GM19025 (cell line): ENCODE results near the gene AGPAT3.

Experiments
- ATAC-seq: cut with Tn5 transposase; IDR thresholded peaks from one replicate; pipeline ENCODE4 v1.9.1; 2021; ENCODE audit warnings: mild to moderate bottlenecking, low read depth, moderate library complexity; ENCODE audit not compliant: unreplicated experiment

The AGPAT3 gene

DNA sequence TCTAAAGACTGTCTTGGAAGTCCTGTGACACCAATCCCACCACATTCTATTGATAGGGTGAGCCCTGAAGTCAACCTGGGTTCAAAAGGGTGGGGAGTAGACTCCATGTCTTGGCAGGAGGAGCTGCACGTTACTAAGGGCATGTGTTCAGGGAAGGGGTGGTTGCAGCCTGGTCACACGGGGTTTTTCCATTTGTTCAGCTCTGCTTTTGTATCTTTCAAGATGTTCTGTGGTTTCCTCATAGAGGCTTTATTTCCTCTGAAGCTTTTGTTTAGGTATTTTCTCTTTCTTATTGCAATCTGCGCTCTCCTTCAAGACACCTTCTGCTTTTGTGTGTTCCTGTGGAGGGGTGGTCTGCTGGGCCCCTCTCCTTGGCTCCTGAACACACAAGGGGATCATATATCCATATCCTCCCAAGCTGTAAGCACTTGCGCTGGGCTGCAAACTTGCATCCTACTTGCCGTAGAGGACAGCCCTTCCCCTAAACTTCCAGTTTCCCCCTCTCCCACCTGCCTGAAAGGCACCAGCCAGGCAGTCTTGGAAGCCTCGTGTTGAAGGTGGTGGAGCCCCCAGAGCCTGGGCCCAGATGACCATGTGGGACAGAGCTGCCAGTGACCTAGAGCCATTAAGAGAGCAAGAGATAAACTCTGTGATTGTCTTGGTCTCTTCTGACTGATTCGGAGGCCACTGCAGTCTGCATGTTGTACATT lies 84.6 kb downstream of the AGPAT3 start:
- no peak for ATAC-seq

DNA sequence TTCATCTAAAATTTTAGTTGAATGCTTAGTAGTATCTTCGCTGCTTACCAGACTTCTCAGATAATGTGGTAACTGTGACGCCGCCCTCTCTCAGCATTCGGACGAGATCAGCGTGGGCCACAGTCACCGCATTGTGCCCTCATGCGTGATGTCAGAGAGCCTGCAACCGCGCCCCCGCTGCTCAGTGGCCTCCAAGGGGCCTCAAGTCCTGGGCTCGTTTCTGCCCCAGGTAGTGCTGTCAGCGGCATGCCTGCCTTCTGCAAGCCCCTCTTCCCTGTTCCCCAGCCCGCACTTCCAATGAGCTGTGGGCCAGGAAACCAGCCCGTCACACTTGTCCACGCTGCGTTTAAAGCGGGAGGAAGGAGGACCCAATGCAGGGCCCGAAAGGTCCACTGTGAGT lies 85.5 kb downstream of the AGPAT3 start:
- no peak for ATAC-seq

DNA sequence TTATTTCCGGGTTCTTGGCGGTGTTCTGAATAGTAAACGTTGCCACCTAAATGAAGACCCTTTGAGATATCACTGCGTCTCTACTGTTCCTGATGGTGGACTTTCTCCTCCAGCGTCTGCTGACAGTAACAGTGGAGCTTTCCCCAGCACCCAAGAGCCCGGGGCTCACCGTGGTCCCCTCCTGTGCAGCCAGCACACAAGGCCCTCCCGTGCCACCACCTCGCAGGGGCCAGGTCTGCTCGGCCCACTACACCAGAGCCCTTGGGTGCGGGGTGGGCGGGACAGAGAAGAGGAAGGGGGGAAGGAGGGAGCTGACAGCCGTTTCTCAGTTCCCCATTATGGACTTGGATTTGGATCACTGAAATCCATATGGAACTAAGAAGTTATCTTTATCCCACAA lies 85.9 kb downstream of the AGPAT3 start:
- ATAC-seq: no peak

DNA sequence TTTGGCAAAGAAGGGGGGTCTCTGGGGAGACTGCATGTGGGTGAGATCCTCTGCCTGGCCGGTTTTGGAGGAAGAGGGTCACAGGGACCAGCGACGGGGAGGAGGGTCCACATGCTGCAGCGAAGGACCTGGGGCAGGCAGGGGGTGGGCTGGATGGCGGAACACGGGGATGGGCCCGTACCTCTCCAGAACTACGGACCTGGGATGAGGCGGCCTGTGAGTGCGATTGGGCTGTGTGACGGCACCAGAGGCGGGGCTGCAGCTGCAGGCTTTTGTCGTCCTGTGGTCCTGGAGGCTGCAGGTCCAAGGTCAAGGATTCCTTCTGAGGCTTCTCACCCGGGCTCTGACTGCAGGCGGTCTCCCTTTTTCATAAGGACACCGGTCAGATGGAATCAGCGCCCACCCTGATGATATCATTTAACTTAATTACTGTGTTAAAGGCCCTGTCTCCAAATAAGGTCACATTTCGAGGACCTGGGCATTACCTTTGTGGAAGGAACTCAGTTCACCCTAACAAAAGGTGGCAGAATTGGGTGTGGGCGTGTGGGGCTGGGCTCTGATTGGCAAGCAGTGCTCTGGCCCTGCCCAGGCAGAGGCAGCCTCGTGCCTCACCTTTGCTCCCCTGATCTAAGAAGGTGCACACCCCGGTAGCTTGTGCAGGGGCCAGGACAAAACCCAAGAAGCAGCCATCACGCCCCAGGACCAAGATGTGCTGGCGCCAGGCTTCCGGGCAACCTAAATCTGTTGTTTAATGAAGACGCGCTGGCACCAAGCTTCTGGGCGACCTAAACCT lies 87.1 kb downstream of the AGPAT3 start:
- ATAC-seq: no peak

DNA sequence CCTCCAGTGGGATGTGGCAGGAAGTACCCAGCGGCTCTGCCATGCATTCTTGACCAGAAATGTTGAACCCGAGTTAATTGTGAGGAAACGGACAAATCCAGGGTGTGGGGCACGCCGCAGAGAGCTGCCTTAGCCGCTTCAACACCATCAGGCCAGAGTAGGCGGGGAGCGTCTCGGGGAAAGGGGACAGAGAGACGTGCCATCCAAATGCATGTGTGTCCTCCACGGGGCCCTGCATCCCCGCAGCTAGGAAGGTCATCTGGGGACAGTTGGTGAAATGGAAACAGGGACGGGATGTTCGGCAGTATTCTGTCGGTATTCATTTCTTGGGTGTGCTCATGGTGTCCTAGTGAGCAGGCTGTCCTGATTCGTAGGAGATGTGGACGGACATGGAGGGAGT lies 88.0 kb downstream of the AGPAT3 start:
- ATAC-seq: no peak

DNA sequence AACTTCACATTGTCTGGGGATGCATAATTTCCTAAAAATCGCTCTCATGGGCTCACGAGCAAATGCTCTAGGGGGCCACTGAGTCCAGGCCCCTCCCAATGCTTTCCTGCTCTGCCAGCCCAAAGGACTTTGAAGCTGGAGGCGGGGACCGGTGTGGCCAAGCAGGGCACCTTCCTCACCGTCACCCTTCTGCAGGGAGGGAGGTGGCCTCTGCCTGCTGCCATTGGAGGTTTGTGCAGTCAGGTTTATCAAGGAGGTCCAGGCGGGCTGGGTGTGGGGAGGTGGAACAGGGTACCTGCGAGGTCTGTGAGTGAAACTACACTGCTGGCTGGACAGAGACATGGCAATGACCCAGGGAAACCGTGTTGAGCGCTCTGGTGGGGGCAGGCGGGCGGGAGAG lies 89.0 kb downstream of the AGPAT3 start:
- no peak for ATAC-seq

DNA sequence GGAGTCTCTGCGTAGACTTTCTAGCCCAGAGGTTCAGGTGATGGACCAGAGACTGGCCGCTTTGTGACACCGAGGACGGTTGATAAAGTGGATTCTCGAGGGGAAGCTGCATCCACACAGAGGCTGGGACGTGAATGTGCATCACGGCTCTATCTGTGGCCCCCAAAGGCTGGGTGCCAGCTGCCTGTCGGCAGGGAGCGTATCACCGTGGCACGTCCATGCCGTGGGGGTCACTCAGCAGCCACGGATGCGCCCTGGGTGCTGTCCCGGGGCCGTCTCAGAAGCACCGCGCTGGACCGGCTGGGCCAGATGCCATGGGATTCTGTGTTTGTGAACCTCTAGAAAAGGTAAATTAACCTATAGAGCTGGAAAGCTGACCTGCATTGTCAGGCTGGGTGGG lies 89.9 kb downstream of the AGPAT3 start:
- no peak for ATAC-seq

DNA sequence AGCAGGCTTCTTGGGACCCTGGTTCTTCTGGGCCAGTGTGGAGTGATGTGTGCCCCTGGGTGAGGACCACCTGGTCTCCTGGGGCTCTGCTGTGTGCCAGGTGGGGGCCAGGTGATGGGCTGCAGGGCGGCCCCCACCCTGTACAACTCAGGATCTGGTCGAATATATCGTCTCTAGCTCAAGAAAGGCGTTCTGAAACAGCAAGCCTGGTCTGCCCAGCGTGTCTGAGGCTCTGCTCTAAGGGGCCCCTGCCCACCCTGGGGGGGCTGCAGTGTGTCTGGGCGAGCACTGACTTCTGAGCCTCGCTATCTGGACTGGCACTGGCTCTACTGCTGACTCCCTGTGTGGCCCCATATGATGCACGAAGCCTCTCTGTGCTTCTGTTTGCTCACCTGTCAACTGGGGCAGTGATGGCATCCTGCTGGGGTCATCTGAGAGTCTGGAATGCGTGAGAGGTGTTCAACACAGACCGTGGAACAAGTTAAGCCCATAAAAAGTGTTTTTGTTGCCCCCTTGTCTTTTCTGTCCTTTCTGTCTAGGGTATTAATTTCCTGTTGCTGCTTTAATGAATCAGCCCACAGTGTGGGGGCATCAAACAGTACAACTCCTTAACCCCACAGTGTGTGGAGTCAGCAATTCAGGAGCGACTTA lies 91.1 kb downstream of the AGPAT3 start:
- ATAC-seq: no peak

DNA sequence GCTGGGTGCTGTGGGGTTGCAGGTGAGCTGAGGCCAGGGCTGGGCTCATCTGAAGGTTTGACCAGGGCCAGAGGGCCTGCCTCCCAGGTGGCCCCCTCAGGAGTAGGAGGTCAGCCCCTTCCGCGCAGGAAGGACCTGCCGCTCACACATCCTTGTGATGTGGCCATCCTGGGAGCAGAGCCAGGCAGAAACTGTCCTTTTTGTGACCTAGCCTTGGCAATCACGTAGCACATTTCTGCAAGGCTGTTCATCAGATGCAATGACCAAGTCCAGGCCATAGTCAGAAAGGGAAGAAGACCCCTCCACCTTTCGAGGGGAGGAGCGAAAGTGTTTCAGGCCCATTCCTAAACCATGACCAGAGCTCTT lies 91.6 kb downstream of the AGPAT3 start:
- ATAC-seq: no peak

DNA sequence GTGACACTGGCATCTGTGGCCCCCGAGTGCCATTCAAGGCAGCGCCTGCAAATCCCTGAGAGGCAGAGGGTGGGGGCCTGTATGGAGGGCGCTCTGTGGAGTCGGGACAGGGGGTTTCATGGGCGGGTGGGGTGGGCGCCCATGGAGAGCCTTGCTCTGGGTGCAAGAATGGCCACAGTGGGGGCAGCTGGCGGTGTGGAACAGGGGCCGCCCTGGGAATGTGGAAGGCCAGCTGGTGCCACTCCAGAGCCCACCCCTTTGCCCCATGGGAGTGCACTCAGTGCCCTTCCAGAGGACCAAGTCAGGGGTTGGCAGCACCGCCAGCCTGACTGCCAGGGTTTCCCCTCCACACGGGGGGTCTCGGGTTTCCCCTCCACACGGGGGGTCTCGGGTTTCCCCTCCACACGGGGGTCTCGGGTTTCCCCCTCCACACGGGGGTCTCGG lies 92.1 kb downstream of the AGPAT3 start:
- ATAC-seq: no peak

DNA sequence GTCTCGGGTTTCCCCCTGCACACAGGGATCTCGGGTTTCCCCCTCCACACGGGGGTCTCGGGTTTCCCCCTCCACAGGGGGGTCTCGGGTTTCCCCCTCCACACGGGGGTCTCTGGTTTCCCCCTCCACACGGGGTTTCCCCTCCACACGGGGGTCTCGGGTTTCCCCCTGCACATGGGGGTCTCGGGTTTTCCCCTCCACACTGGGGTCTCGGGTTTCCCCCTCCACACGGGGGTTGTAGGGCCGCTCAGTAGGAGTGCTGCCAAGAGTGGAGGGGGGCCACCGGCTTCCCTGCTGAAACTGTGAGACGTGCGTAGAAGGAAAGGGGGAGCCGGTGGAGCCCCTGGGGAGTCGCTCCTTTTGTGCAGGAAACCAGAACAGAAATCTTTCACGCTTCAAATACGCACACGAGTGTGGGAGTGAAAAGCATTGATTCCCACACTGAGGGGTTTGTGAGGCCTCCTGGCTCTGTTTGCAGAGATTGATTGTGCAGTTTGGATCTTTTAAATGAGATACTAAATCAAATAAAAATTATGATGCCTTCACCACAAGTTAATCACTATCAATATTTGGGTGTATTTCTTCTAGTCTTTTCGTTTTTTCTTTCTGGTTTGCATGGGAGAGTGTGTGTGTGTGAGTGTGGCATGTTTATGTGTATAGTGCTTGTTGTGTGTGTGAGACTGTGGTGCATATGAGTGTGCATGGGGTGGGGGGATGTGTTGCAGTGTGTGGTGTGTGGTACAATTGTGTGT lies 92.8 kb downstream of the AGPAT3 start:
- ATAC-seq: no peak

DNA sequence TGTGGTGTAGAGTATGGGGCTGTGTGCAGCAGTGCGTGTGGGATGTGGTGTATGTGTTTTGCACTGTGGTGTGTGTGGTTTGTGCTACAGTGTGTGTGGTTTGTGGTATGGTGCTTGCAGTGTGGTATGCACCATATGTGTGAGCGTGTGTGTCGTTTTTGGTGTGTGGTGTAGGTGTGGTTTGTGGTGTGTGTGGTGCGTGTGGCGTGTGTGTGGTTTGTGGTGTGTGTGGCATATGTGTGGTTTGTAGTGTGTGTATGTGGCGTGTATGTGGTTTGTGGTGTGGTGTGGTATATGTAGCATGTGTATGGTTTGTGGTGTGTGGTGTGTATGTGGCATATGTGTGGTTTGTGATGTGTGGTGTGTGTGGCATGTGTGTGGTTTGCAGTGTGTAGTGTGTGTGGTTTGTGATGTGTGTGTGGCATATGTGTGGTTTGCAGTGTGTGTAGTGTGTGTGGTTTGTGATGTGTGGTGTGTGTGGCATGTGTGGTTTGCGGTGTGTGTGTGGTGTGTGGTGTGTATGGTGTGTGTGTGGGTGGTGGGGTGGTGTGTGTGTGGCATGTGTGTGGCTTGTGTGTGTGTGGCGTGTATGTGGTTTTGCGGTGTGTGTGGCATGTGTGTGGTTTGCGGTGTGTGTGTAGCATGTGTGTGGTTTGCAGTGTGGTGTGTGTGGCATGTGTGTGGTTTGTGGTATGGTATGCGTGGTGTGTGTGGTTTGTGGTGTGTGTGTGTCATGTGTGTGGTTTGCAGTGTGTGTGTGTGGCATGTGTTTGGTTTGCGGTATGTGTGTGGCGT lies 93.5 kb downstream of the AGPAT3 start:
- no peak for ATAC-seq

DNA sequence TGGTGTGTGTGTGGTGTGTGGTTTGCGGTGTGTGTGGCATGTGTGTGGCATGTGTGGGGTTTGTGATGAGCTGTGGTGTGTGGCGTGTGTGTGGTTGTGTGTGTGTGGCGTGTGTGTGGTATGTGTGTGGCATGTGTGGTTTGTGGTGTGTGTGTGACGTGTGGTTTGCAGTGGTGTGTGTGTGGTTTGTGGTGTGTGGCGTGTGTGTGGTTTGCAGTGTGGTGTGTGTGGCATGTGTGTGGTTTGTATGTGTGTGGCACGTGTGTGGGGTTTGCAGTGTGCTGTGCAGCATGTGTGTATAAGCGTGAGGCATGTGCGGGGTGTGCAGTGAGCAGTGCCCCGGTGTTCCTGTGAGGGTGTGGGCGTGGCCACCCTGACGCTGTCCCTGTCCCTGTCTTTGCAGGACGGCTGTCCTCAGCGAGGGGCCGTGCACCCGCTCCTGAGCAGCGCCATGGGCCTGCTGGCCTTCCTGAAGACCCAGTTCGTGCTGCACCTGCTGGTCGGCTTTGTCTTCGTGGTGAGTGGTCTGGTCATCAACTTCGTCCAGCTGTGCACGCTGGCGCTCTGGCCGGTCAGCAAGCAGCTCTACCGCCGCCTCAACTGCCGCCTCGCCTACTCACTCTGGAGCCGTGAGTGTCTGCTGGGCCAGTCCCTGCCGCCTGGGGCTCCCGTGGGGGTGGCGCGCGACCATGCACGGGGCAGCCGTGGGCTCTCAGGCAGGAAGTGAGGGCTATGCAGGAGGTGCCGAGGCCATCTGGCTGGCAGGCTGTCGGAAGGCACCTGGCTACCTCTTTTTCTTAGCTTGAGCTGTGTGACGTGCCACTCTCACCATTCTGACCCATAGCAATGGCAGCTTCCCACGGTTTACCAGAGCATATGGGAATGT lies 94.5 kb downstream of the AGPAT3 start:
- no peak for ATAC-seq

DNA sequence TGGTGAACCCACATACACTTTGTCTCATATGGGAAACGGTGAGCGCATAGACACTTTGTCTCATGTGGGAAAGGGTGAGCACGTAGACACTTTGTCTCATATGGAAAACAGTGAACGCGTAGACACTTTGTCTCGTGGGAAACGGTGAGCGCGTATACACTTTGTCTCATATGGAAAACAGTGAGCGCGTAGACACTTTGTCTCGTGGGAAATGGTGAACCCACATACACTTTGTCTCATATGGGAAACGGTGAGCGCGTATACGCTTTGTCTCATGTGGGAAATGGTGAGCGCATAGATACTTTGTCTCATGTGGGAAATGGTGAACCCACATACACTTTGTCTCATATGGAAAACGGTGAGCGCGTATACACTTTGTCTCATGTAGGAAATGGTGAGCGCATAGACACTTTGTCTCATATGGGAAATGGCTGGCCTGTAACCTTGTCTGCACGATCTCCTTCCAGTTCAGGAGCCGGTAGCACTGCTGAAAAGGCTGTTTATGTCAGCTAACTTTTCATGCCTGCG lies 96.4 kb downstream of the AGPAT3 start:
- no peak for ATAC-seq

DNA sequence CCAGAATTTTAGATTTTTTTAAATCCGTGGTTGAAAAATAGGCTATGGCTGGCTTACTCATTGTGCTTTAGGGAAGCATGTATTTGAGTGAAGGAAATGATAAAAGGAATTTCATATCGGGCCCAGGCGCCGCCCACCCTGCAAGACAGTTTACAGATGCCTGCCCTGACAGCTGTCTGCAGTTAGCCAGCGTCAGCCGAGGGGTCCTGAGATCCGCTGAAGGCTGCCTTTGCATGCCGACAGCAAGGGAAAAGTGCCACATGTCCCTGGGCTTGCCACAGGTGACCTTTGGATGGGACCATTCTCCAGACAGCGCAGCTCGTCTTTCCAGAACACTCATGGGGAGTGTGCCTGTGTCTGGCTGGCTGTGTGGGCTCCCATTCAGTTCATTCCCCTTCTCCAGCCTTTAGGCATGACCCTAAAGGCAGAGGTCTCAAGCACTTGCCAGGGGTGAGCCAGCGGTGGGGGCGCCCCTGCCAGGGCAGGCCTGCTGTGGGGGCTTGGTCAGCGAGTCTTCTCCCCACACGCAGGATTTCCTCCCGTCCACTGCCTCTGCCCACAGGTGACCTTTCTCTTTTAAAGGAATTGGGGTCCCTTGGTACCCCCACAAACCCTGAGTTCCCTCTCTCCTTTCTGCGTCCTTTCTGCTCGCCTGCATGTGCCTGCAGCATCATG lies 101.0 kb downstream of the AGPAT3 start:
- ATAC-seq: no peak

DNA sequence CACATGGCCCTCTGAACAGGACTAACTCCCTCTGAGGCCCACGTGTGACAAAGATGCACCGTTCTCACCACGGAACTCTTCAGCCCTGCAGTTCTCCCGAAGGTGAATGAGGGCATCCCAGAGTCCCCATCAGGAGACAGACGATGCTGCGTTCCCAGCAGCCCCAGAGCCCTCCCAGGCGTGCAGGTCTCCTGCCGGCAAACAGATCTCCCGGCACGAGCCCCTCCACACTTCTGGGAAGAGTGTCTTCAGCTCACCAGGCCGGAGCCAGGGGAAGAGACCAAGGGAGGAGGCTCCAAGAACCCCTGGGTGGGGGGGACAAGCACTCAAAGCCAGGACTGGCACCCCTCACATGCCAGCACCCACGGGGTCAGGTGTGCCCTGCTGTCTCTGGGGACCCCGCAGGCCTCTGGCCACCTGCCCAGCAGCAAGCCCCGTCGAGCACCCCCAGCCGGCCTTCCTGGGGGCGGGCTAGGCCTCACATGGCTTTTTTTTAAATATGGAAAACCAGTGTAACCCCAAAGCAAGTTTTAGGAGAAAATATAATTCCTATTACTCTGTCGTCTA lies 102.0 kb downstream of the AGPAT3 start:
- ATAC-seq: no peak

DNA sequence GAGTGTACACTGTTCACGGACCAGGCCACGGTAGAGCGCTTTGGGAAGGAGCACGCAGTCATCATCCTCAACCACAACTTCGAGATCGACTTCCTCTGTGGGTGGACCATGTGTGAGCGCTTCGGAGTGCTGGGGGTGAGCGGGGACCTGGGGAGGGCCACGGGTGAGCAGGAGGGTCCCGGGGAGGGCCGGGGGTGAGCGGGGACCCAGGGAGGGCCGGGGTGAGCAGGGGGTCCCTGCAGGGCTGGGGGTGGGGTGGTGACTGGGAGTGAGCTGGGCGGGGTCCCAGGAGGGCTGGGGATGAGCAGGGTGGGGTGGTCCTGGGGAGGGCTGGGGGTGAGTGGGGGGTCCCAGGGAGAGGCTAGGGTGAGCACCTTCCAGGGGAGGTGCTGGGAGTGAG lies 103.0 kb downstream of the AGPAT3 start:
- ATAC-seq: no peak
